ENCODE measurements around the gene SUPT3H.

DNA sequence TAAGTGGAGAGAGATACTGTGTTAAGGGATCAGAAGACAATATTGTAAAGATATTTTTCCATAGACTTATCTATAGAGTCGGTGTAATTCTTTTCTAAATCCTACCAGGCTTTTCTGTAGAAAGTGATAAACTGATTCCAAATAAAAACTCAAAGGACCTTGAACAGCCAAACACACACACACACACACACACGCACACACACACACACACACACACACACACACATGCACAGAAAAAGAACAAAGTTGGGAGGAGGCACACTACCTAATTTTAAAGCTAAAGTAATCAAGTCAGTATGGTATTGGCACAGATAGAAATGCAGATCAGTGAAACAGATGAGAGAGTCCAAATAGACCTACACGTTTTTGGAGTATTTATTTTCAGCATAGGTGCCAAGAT, 534.0 kb downstream of the SUPT3H start:
- TF ChIP-seq, protein P1, sequence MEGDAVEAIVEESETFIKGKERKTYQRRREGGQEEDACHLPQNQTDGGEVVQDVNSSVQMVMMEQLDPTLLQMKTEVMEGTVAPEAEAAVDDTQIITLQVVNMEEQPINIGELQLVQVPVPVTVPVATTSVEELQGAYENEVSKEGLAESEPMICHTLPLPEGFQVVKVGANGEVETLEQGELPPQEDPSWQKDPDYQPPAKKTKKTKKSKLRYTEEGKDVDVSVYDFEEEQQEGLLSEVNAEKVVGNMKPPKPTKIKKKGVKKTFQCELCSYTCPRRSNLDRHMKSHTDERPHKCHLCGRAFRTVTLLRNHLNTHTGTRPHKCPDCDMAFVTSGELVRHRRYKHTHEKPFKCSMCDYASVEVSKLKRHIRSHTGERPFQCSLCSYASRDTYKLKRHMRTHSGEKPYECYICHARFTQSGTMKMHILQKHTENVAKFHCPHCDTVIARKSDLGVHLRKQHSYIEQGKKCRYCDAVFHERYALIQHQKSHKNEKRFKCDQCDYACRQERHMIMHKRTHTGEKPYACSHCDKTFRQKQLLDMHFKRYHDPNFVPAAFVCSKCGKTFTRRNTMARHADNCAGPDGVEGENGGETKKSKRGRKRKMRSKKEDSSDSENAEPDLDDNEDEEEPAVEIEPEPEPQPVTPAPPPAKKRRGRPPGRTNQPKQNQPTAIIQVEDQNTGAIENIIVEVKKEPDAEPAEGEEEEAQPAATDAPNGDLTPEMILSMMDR (IDR thresholded peaks at IDR 0.05; ENCODE audit: low read depth, low read length, missing input control) = no peak
- TF ChIP-seq REST (IDR thresholded peaks at IDR 0.05) = no peak
